ENCODE measurements around the gene MRAS.
A peak's percentile ranks its signal among the peaks of the same experiment; 100 is the strongest.

MRAS gene

GRCh38 chr3:138434276-138434874, 86.0 kb downstream of the MRAS start, which contains the start of gene ESYT3:
Gene ESYT3, plus strand, starts transcription at chr3:138434616. Its CDS starts 183 bp downstream, at chr3:138434799.
- H3K4me3 ChIP-seq (ENCODE audit: control insufficient read depth, low read depth, low read length) = peak within 1 kb of the TSS; percentile 48
- no peak for DNase-seq (ENCODE audit: low read depth)
- no peak for TF ChIP-seq CTCF (IDR thresholded peaks at IDR 0.05; ENCODE audit: control insufficient read depth, insufficient read depth, low read depth, low read length, missing control alignments)

- TF ChIP-seq CTCF (IDR thresholded peaks at IDR 0.05; ENCODE audit: control insufficient read depth, insufficient read depth, low read depth, low read length, missing control alignments) = no peak
- no peak for DNase-seq (ENCODE audit: low read depth)
- H3K4me3 ChIP-seq (ENCODE audit: control insufficient read depth, low read depth, low read length) = peak overlapping the region; percentile 48
These were observed 86.7 kb downstream of the MRAS start for GRCh38 chr3:138434875-138435772.

- no peak for TF ChIP-seq CTCF (IDR thresholded peaks at IDR 0.05; ENCODE audit: control insufficient read depth, insufficient read depth, low read depth, low read length, missing control alignments)
- H3K4me3 ChIP-seq (ENCODE audit: control insufficient read depth, low read depth, low read length) = no peak overlapping the region
- no peak for DNase-seq (ENCODE audit: low read depth)
These were observed 87.5 kb downstream of the MRAS start for GRCh38 chr3:138435840-138436239.

- no peak for TF ChIP-seq CTCF (IDR thresholded peaks at IDR 0.05; ENCODE audit: control insufficient read depth, insufficient read depth, low read depth, low read length, missing control alignments)
- H3K4me3 ChIP-seq (ENCODE audit: control insufficient read depth, low read depth, low read length) = no peak overlapping the region
- no peak for DNase-seq (ENCODE audit: low read depth)
These were observed 88.9 kb downstream of the MRAS start for GRCh38 chr3:138437281-138437680.

GRCh38 chr3:138438896-138439295, 90.5 kb downstream of the MRAS start:
- no peak for TF ChIP-seq CTCF (IDR thresholded peaks at IDR 0.05; ENCODE audit: control insufficient read depth, insufficient read depth, low read depth, low read length, missing control alignments)
- no peak for DNase-seq (ENCODE audit: low read depth)
- no peak overlapping the region for H3K4me3 ChIP-seq (ENCODE audit: control insufficient read depth, low read depth, low read length)

- DNase-seq (ENCODE audit: low read depth) = no peak
- no peak overlapping the region for H3K4me3 ChIP-seq (ENCODE audit: control insufficient read depth, low read depth, low read length)
- TF ChIP-seq CTCF (IDR thresholded peaks at IDR 0.05; ENCODE audit: control insufficient read depth, insufficient read depth, low read depth, low read length, missing control alignments) = no peak
These were observed 91.3 kb downstream of the MRAS start for GRCh38 chr3:138439646-138440045.
